ENCODE data around the gene RAD51B. TPM values are rescaled to one million over a fixed set of nuclear protein-coding genes. Genes with fewer than 3 reads are reported as not detected.

RAD51B gene
- total and polyA plus RNA-seq, 2 of the 13 experiments (the other 11 are each of a cell fraction or from before 2014, with no cell fraction given), result 7.0 to 9.5 TPM

GRCh38 chr14:68633131-68633991 lies 813.8 kb downstream of the RAD51B start:
- Histone ChIP-seq H4K20me1 (ENCODE audit: insufficient read depth, low read length) (no peaks in the 10 kb centered on the region), H3K4me3 (replicated peaks in 1 of 3; ENCODE audit: insufficient read depth in 1 of 3, low read depth in 2 of 3, low read length in 3 of 3) (no peak overlapping the region), H3K4me2 (ENCODE audit: low read depth, low read length) (no peak overlapping the region), H3K27me3 (ENCODE audit: control insufficient read depth in 1 of 2, insufficient read depth in 2 of 2, low read length in 2 of 2) (no peaks in the 10 kb centered on the region), H3K36me3 (replicated peaks in 1 of 2; ENCODE audit: control insufficient read depth in 1 of 2, insufficient read depth in 2 of 2, low read length in 2 of 2) (no peaks in the 10 kb centered on the region), H3K9me3 (ENCODE audit: low read length) (no peaks in the 10 kb centered on the region), H3K4me1 (ENCODE audit: insufficient read depth, low read length) (peaks cover 77% of the 10 kb centered on the region), H2AFZ (ENCODE audit: low read length) (no peak overlapping the region), H3K9ac (ENCODE audit: insufficient read depth, low read depth, low read length) (no peak overlapping the region), H3K79me2 (ENCODE audit: insufficient read depth, low read length) (no peaks in the 10 kb centered on the region), H3K27ac (ENCODE audit: extremely low read length, insufficient read depth, low read length) (no peak overlapping the region)
- ChIA-PET POLR2A (no interaction called here), CTCF (ENCODE audit: low intra/inter-chr PET ratio, low total read pairs) (no interaction called here)
- no peak for FAIRE-seq
- intact Hi-C loops (cut with micrococcal nuclease; ENCODE audit: unreplicated experiment) (no loop called here), in situ Hi-C loops (cut with HindIII; ENCODE audit: extremely low pct_ligation_motif_present, low pct_unique_long_range_greater_than_20kb) (no loop called here)
- WGBS (ENCODE audit: low lambda C conversion rate), result 67% methylated on average over 14 of the region's 15 CpGs
- no TSS peak for BruUV-seq (replicated peaks)
- TF ChIP-seq SATB2 (CRISPR knock-in tag; IDR thresholded peaks at IDR 0.05) (no peak), ZSCAN20 (CRISPR knock-in tag; IDR thresholded peaks at IDR 0.05; ENCODE audit: borderline replicate concordance) (no peak), SCMH1 (CRISPR knock-in tag; IDR thresholded peaks at IDR 0.05; ENCODE audit: borderline replicate concordance) (no peak), ZNF207 (IDR thresholded peaks at IDR 0.05; ENCODE audit: borderline replicate concordance) (no peak)
- no peak for DNase-seq (ENCODE audit: low spot score)
- ATAC-seq, result 0 out of 3 replicates have a peak, but pooled peaks have one; percentile 14

- Histone ChIP-seq H3K79me2 (ENCODE audit: insufficient read depth, low read length) (no peaks in the 10 kb centered on the region), H3K4me3 (replicated peaks in 1 of 3; ENCODE audit: insufficient read depth in 1 of 3, low read depth in 2 of 3, low read length in 3 of 3) (no peak overlapping the region), H3K4me1 (ENCODE audit: insufficient read depth, low read length) (peaks cover 78% of the 10 kb centered on the region), H4K20me1 (ENCODE audit: insufficient read depth, low read length) (no peaks in the 10 kb centered on the region), H3K27me3 (ENCODE audit: control insufficient read depth in 1 of 2, insufficient read depth in 2 of 2, low read length in 2 of 2) (no peaks in the 10 kb centered on the region), H3K9ac (ENCODE audit: insufficient read depth, low read depth, low read length) (no peak overlapping the region), H2AFZ (ENCODE audit: low read length) (no peak overlapping the region), H3K4me2 (ENCODE audit: low read depth, low read length) (no peak overlapping the region), H3K9me3 (ENCODE audit: low read length) (no peaks in the 10 kb centered on the region), H3K27ac (ENCODE audit: extremely low read length, insufficient read depth, low read length) (no peak overlapping the region), H3K36me3 (replicated peaks in 1 of 2; ENCODE audit: control insufficient read depth in 1 of 2, insufficient read depth in 2 of 2, low read length in 2 of 2) (no peaks in the 10 kb centered on the region)
- FAIRE-seq (no peak), DNase-seq (ENCODE audit: low spot score) (no peak), ATAC-seq (no peak)
- POLR2A ChIA-PET, result no interaction called here
- intact Hi-C loops (cut with micrococcal nuclease; ENCODE audit: unreplicated experiment) (no loop called here), in situ Hi-C loops (cut with HindIII; ENCODE audit: extremely low pct_ligation_motif_present, low pct_unique_long_range_greater_than_20kb) (no loop called here)
- no TSS peak for BruUV-seq (replicated peaks)
- WGBS (ENCODE audit: low lambda C conversion rate), result 75% methylated on average over 9 of the region's 9 CpGs
- CTCF ChIA-PET (ENCODE audit: low intra/inter-chr PET ratio, low total read pairs), result no interaction called here
- no peak for TF ChIP-seq ZNF460 (CRISPR knock-in tag; IDR thresholded peaks at IDR 0.05; ENCODE audit: borderline replicate concordance)
- no peak for TF ChIP-seq CERS6 (CRISPR knock-in tag; IDR thresholded peaks at IDR 0.05)
- TF ChIP-seq ZNF557 (CRISPR knock-in tag; IDR thresholded peaks at IDR 0.05), result no peak
- TF ChIP-seq ZNF546 (CRISPR knock-in tag; conservative IDR thresholded peaks at IDR 0.05), result no peak
- no peak for TF ChIP-seq ZFP1 (CRISPR knock-in tag; IDR thresholded peaks at IDR 0.05)
- no peak for TF ChIP-seq ZNF605 (CRISPR knock-in tag; IDR thresholded peaks at IDR 0.05)
- TF ChIP-seq FOXP1 (IDR thresholded peaks at IDR 0.05), result no peak
- no peak for TF ChIP-seq FOXP1 (CRISPR knock-in tag; IDR thresholded peaks at IDR 0.05)
- no peak for TF ChIP-seq BRF2 (CRISPR knock-in tag; IDR thresholded peaks at IDR 0.05)
- no peak for TF ChIP-seq MED1 (CRISPR knock-in tag; IDR thresholded peaks at IDR 0.05)
Measured at GRCh38 chr14:68634332-68634731, 814.8 kb downstream of the RAD51B start.

All from HepG2 (cell line).